Smooth muscle cell (in vitro differentiated cells): Measurements from ENCODE around the gene DNM2. TPM values are rescaled to one million over a fixed set of nuclear protein-coding genes. Genes with fewer than 3 reads are reported as not detected.

Experiments used
- DNase-seq: peaks from one replicate; lab custom pipeline; 2025; ENCODE audit not compliant: unreplicated experiment; lab: John Stamatoyannopoulos, UW
- H2AFZ ChIP-seq: fragments of 200-600 bp; sonication (generic); 2 replicates; pipeline ENCODE4 v1.6.0; 2016; ENCODE audit warnings: antibody characterized with exemption, low read depth, mild to moderate bottlenecking
- H3F3A ChIP-seq: fragments of 200-600 bp; sonication (generic); 2 replicates; pipeline ENCODE4 v1.6.0; 2017; ENCODE audit warnings: antibody characterized with exemption, low read depth
- H3K27ac ChIP-seq: fragments of 200-600 bp; sonication (generic); 2 replicates; pipeline ENCODE4 v1.5.1; 2016; ENCODE audit warnings: low read depth, mild to moderate bottlenecking
- H3K27me3 ChIP-seq: fragments of 200-600 bp; sonication (generic); 2 replicates; pipeline ENCODE4 v1.6.1; 2016; ENCODE audit warnings: low read depth, mild to moderate bottlenecking
- H3K36me3 ChIP-seq: fragments of 200-600 bp; sonication (generic); 2 replicates; pipeline ENCODE4 v1.5.1; 2016; ENCODE audit warnings: low read depth
- H3K4me1 ChIP-seq: fragments of 200-600 bp; sonication (generic); 2 replicates; pipeline ENCODE4 v1.5.1; 2016; ENCODE audit warnings: low read depth
- H3K4me2 ChIP-seq: fragments of 200-600 bp; sonication (generic); 2 replicates; pipeline ENCODE4 v1.6.0; 2016; ENCODE audit warnings: mild to moderate bottlenecking
- H3K4me3 ChIP-seq: fragments of 200-600 bp; sonication (generic); 2 replicates; pipeline ENCODE4 v1.5.1; 2016; ENCODE audit warnings: mild to moderate bottlenecking
- H3K79me2 ChIP-seq: fragments of 200-600 bp; sonication (generic); 2 replicates; pipeline ENCODE4 v1.6.0; 2016; ENCODE audit warnings: low read depth, mild to moderate bottlenecking
- H3K9ac ChIP-seq: fragments of 200-600 bp; sonication (generic); 2 replicates; pipeline ENCODE4 v1.6.0; 2016; ENCODE audit warnings: low read depth
- H3K9me3 ChIP-seq: fragments of 200-600 bp; sonication (generic); replicated peaks from 2 replicates; pipeline ENCODE4 v1.5.1; 2016; ENCODE audit warnings: low read depth
- H4K20me1 ChIP-seq: fragments of 200-600 bp; sonication (generic); 2 replicates; pipeline ENCODE4 v1.6.0; 2016; ENCODE audit warnings: low read depth
- WGBS: methylation state at CpG from one replicate; pipeline ENCODE4 v1.1.7; 2016; ENCODE audit warnings: low lambda C conversion rate; 5-methylcytosine and 5-hydroxymethylcytosine counted together
- polyA plus RNA-seq: library from polyadenylated mRNA; unstranded; fragments of >200 nt; fragmentation: Nextera tagmentation; extraction: Ambion mirVana; gene quantifications from 2 replicates; pipeline ENCODE4 v1.2.1, GENCODE V29; 2016
- total RNA-seq: library from RNA; depleted of rRNA; stranded (reverse); fragments of >200 nt; gene quantifications from 2 replicates; pipeline ENCODE4 v1.2.3, GENCODE V29; 2014
- TF ChIP-seq, protein P1 (sequence below): fragments of 200-600 bp; sonication (generic); IDR thresholded peaks from 2 replicates; pipeline ENCODE4 v1.5.1; 2017; ENCODE audit warnings: borderline replicate concordance, mild to moderate bottlenecking, antibody characterized with exemption; ENCODE audit not compliant: insufficient read depth, poor library complexity, severe bottlenecking

DNM2 gene
- total and polyA plus RNA-seq, 2 experiments from 2014 or later: 65.1 to 93.2 TPM

- no peaks in the 10 kb centered on the region for H3K4me1 ChIP-seq
- no peak overlapping the region for H3K9ac ChIP-seq
- H3K27ac ChIP-seq: no peak overlapping the region
- H3K4me2 ChIP-seq: no peak overlapping the region
- H3K27me3 ChIP-seq: no peaks in the 10 kb centered on the region
- peaks cover 7% of the 10 kb centered on the region for H3K36me3 ChIP-seq
- WGBS: 90% methylated on average over 19 of the region's 19 CpGs
- no peaks in the 10 kb centered on the region for H4K20me1 ChIP-seq
- H3K79me2 ChIP-seq: no peaks in the 10 kb centered on the region
- TF ChIP-seq, protein P1, sequence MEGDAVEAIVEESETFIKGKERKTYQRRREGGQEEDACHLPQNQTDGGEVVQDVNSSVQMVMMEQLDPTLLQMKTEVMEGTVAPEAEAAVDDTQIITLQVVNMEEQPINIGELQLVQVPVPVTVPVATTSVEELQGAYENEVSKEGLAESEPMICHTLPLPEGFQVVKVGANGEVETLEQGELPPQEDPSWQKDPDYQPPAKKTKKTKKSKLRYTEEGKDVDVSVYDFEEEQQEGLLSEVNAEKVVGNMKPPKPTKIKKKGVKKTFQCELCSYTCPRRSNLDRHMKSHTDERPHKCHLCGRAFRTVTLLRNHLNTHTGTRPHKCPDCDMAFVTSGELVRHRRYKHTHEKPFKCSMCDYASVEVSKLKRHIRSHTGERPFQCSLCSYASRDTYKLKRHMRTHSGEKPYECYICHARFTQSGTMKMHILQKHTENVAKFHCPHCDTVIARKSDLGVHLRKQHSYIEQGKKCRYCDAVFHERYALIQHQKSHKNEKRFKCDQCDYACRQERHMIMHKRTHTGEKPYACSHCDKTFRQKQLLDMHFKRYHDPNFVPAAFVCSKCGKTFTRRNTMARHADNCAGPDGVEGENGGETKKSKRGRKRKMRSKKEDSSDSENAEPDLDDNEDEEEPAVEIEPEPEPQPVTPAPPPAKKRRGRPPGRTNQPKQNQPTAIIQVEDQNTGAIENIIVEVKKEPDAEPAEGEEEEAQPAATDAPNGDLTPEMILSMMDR: no peak
- H3K4me3 ChIP-seq: no peak overlapping the region
- DNase-seq: no peak
- no peak overlapping the region for H2AFZ ChIP-seq
- H3F3A ChIP-seq: no peaks in the 10 kb centered on the region
- no peaks in the 10 kb centered on the region for H3K9me3 ChIP-seq
These were observed 79.8 kb downstream of the DNM2 start for GRCh38 chr19:10797541-10798256.

GRCh38 chr19:10800488-10800887 is 82.6 kb downstream of the DNM2 start:
- no peak for DNase-seq
- 99% methylated on average over 9 of the region's 9 CpGs for WGBS
- H4K20me1 ChIP-seq: no peaks in the 10 kb centered on the region
- H3K9ac ChIP-seq: no peak overlapping the region
- no peaks in the 10 kb centered on the region for H3K79me2 ChIP-seq
- no peaks in the 10 kb centered on the region for H3K9me3 ChIP-seq
- no peaks in the 10 kb centered on the region for H3F3A ChIP-seq
- no peaks in the 10 kb centered on the region for H3K27me3 ChIP-seq
- no peak overlapping the region for H3K4me3 ChIP-seq
- no peaks in the 10 kb centered on the region for H3K4me1 ChIP-seq
- no peak overlapping the region for H3K27ac ChIP-seq
- no peaks in the 10 kb centered on the region for H3K36me3 ChIP-seq
- H2AFZ ChIP-seq: no peak overlapping the region
- no peak overlapping the region for H3K4me2 ChIP-seq
- TF ChIP-seq, protein P1: no peak

DNA sequence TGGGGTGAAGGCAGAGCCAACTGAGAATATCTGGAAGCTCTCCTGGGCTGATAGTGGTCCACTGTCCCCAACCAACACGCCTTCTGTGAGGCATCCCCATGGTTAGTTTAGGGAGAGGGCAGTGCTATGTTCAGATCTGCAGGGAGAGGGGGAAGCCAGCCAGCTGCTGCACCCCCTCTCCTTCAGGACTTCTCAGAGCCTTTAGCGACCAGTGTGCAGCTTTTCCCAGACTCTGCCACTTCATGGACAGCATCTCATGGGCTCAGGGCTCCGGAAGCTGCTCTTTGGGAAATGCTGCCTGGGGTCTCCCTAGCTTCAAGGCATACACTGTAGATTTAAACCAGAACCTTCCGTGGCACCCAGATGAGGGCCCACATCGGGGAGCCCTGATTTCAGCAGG is 84.6 kb downstream of the DNM2 start:
- no peak overlapping the region for H3K9ac ChIP-seq

More for the DNA sequence above, 84.6 kb downstream of the DNM2 start:
- H3K79me2 ChIP-seq: no peaks in the 10 kb centered on the region
- DNase-seq: no peak
- H3F3A ChIP-seq: no peaks in the 10 kb centered on the region
- H3K4me1 ChIP-seq: no peaks in the 10 kb centered on the region
- TF ChIP-seq, protein P1: no peak
- no peaks in the 10 kb centered on the region for H3K36me3 ChIP-seq
- no peaks in the 10 kb centered on the region for H3K27me3 ChIP-seq
- no peaks in the 10 kb centered on the region for H3K9me3 ChIP-seq
- H3K4me2 ChIP-seq: no peak overlapping the region
- H3K27ac ChIP-seq: no peak overlapping the region
- no peaks in the 10 kb centered on the region for H4K20me1 ChIP-seq
- no peak overlapping the region for H3K4me3 ChIP-seq
- 95% methylated on average over 5 of the region's 5 CpGs for WGBS
- no peak overlapping the region for H2AFZ ChIP-seq
